K562 (cell line): ENCODE results near the gene VENTX. TPM values are rescaled to one million over a fixed set of nuclear protein-coding genes. Genes with fewer than 3 reads are reported as not detected.

Experiments
- BHLHE40 ChIP-seq: IDR thresholded peaks from 2 replicates; pipeline ENCODE4 v1.6.1; 2011; ENCODE audit warnings: low read length, improper control_type of control experiment
- COPS2 ChIP-seq: fragments of 450-650 bp; conservative IDR thresholded peaks from 2 replicates; pipeline ENCODE4 v1.6.1; 2016; ENCODE audit warnings: mild to moderate bottlenecking, moderate library complexity
- CREBBP ChIP-seq: IDR thresholded peaks from one replicate; pipeline ENCODE4 v1.6.1; 2012; ENCODE audit warnings: low read depth, mild to moderate bottlenecking, control low read depth, inconsistent platforms, low read length
- GATA2 ChIP-seq: sonication (generic); formaldehyde crosslinking; IDR thresholded peaks from 2 replicates; pipeline ENCODE4 v1.4.0; 2020; ENCODE audit warnings: mild to moderate bottlenecking, missing genetic modification reagents
- GTF2E2 ChIP-seq: fragments of 200-800 bp; sonication (Bioruptor generic); IDR thresholded peaks from 2 replicates; pipeline ENCODE4 v1.6.1; 2016; ENCODE audit warnings: missing genetic modification characterization, missing compliant biosample characterization
- HDAC1 ChIP-seq, 2 experiments: fragments of 450-650 bp; IDR thresholded peaks; 2 replicates each; pipeline ENCODE4 v1.6.1; 2016 to 2017; ENCODE audit warnings: inconsistent platforms in 1 of 2, mild to moderate bottlenecking in 1 of 2, moderate library complexity in 1 of 2
- KAT8 ChIP-seq: fragments of 450-650 bp; IDR thresholded peaks from 2 replicates; pipeline ENCODE4 v1.6.1; 2016; ENCODE audit warnings: low read depth, mild to moderate bottlenecking
- KLF16 ChIP-seq: IDR thresholded peaks from 2 replicates; pipeline ENCODE4 v1.6.1; 2016; ENCODE audit warnings: antibody characterized with exemption
- RB1 ChIP-seq: fragments of 450-650 bp; IDR thresholded peaks from 2 replicates; pipeline ENCODE4 v1.6.1; 2017; ENCODE audit warnings: low read depth, mild to moderate bottlenecking
- SMARCB1 ChIP-seq: IDR thresholded peaks from 2 replicates; pipeline ENCODE4 v1.6.1; 2011; ENCODE audit warnings: improper control_type of control experiment, low read depth; ENCODE audit not compliant: insufficient read length
- TRIM24 ChIP-seq, 2 experiments: fragments of 450-650 bp; IDR thresholded peaks; 2 replicates each; pipeline ENCODE4 v1.6.1; 2016
- ZKSCAN3 ChIP-seq: fragments of 250-450 bp; sonication (Bioruptor Pico); IDR thresholded peaks from 2 replicates; pipeline ENCODE4 v1.4.0; 2020
- ZNF124 ChIP-seq: sonication (generic); formaldehyde crosslinking; IDR thresholded peaks from 2 replicates; pipeline ENCODE4 v1.8.1; 2022; ENCODE audit warnings: missing genetic modification reagents
- ZNF551 ChIP-seq: fragments of 250-450 bp; sonication (Bioruptor Pico); IDR thresholded peaks from 2 replicates; pipeline ENCODE4 v1.5.0; 2021; ENCODE audit warnings: mild to moderate bottlenecking, moderate library complexity
- ZNF584 ChIP-seq: fragments of 200-800 bp; sonication (Bioruptor generic); IDR thresholded peaks from 2 replicates; pipeline ENCODE4 v1.6.1; 2016; ENCODE audit warnings: low read depth, mild to moderate bottlenecking, missing genetic modification characterization, missing compliant biosample characterization
- polyA plus RNA-seq, 8 experiments: library from polyadenylated mRNA; depleted of rRNA in 4 of 8; stranded (reverse) in 5 of 8; unstranded in 3 of 8; fragments of >200 nt; fragmentation: Nextera tagmentation in 2 of 8; fragmentation: Illumina TruSeq in 1 of 8; extraction: Ambion mirVana in 2 of 8; extraction: Trizol in 1 of 8; gene quantifications; 2 replicates each; pipeline versions ENCODE4 v1.2.1 to v1.2.3, GENCODE V29; 2011 to 2014; ENCODE audit warnings: inconsistent platforms in 1 of 8, missing spikeins in 1 of 8
- total RNA-seq, 7 experiments: library from RNA; depleted of rRNA in 6 of 7; stranded (reverse); fragments of >200 nt in 6 of 7; fragmentation: Illumina TruSeq in 2 of 7; extraction: Trizol in 2 of 7; gene quantifications; 2 replicates each; pipeline versions ENCODE4 v1.2.1 to v1.2.3, GENCODE V29; 2011 to 2021; ENCODE audit warnings: low replicate concordance in 1 of 7
- TF ChIP-seq, protein P1 (sequence below): sonication (generic); formaldehyde crosslinking; IDR thresholded peaks from 2 replicates; pipeline ENCODE4 v1.8.0; 2022; ENCODE audit warnings: mild to moderate bottlenecking, missing genetic modification reagents
- TF ChIP-seq, protein P2 (sequence below), 2 experiments: fragments of 250-450 bp in 1 of 2; fragments of 450-650 bp in 1 of 2; sonication (Bioruptor Pico) in 1 of 2; IDR thresholded peaks; 2 replicates each; pipeline versions ENCODE4 v1.6.1 to v1.8.0; 2016 to 2021; ENCODE audit warnings: mild to moderate bottlenecking in 2 of 2, moderate library complexity in 2 of 2, missing compliant biosample characterization in 1 of 2, missing genetic modification characterization in 1 of 2
- TF ChIP-seq, protein P3 (sequence below): fragments of 450-650 bp; IDR thresholded peaks from 2 replicates; pipeline ENCODE4 v1.6.1; 2018; ENCODE audit warnings: mild to moderate bottlenecking, low read depth; ENCODE audit not compliant: partially characterized antibody
- TF ChIP-seq, protein P4 (sequence below): IDR thresholded peaks from 2 replicates; pipeline ENCODE4 v1.6.1; 2016; ENCODE audit warnings: missing genetic modification characterization, missing compliant biosample characterization
- TF ChIP-seq, protein P5 (sequence below): fragments of 450-650 bp; formaldehyde crosslinking; conservative IDR thresholded peaks from 2 replicates; pipeline ENCODE4 v1.4.0; 2022; ENCODE audit warnings: mild to moderate bottlenecking, missing genetic modification characterization
- TF ChIP-seq, protein P6 (sequence below): fragments of 250-450 bp; sonication (Bioruptor Pico); IDR thresholded peaks from 2 replicates; pipeline ENCODE4 v1.4.0; 2020; ENCODE audit warnings: mild to moderate bottlenecking, moderate library complexity

The VENTX gene
- total and polyA plus RNA-seq, 9 of the 15 experiments (the other 6 are each of a cell fraction or from before 2014, with no cell fraction given) = 0.07 to 0.70 (median 0.20) TPM; not detected in 1

DNA sequence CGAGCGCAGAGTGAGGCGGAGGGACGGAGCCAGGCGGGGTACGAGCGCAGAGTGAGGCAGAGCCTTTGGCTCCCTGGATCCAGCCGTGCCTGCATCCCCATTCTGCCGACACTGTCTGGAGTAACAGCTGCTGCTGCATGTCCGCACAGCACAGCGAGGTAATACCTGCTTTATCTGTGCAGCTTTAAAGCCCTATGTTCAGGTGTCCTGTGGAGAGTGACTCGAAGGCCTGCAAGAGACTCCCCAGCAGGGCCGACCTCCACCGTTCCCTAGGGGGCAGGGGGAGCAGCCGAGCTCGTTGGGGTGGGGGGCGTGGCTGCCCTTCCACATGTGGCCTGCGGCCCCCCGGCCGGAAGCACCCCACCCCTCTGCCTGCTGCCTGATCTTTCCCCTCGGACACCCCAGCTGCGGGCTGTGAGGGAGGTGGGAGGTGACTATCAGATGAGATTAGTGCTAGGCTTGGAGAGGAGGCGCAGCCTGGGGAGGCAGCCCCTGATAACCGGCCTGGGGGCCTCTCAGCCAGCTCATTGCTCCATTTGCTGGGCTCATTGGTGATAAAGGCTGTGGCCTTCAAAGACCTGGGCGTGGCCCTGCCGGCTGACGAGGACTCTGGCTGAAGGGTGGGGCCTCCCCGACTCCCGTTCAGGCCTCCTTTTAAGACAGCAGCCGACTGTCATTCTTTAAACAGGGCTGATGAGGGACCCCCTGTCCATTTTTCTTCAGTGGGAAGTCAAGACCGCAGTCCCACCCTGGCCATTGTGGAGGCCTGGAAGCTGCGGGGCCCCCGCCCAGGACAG, 8.0 kb downstream of the VENTX start (continued):
- TF ChIP-seq, protein P1, sequence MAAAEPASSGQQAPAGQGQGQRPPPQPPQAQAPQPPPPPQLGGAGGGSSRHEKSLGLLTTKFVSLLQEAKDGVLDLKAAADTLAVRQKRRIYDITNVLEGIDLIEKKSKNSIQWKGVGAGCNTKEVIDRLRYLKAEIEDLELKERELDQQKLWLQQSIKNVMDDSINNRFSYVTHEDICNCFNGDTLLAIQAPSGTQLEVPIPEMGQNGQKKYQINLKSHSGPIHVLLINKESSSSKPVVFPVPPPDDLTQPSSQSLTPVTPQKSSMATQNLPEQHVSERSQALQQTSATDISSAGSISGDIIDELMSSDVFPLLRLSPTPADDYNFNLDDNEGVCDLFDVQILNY (CRISPR knock-in tag) = no peak
- TF ChIP-seq, protein P2, sequence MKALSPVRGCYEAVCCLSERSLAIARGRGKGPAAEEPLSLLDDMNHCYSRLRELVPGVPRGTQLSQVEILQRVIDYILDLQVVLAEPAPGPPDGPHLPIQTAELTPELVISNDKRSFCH (CRISPR knock-in tag; IDR thresholded peaks at IDR 0.05) = no peak
- TF ChIP-seq, protein P2 (tag; IDR thresholded peaks at IDR 0.05) = no peak
- TF ChIP-seq, protein P3, sequence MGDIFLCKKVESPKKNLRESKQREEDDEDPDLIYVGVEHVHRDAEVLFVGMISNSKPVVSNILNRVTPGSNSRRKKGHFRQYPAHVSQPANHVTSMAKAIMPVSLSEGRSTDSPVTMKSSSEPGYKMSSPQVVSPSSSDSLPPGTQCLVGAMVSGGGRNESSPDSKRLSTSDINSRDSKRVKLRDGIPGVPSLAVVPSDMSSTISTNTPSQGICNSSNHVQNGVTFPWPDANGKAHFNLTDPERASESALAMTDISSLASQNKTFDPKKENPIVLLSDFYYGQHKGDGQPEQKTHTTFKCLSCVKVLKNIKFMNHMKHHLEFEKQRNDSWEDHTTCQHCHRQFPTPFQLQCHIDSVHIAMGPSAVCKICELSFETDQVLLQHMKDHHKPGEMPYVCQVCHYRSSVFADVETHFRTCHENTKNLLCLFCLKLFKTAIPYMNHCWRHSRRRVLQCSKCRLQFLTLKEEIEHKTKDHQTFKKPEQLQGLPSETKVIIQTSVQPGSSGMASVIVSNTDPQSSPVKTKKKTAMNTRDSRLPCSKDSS = no peak
- TF ChIP-seq BHLHE40 (peak; percentile 20; the same call in 1 of the 2 replicates), SMARCB1 (no peak), COPS2 (no peak), TRIM24 (IDR thresholded peaks at IDR 0.05) (peak; percentile 49 to 63; a peak in 2 of 4 replicates), KLF16 (peak; percentile 86), ZNF124 (CRISPR knock-in tag) (no peak), CREBBP (no peak), HDAC1 (IDR thresholded peaks at IDR 0.05) (peak in 1 of 2 experiments; percentile 76; a peak in 2 of 4 replicates), KAT8 (no peak), ZNF551 (CRISPR knock-in tag) (no peak), ZKSCAN3 (no peak), RB1 (no peak), GATA2 (CRISPR knock-in tag) (peak; percentile 68), GTF2E2 (tag) (no peak), ZNF584 (CRISPR knock-in tag) (no peak)
- TF ChIP-seq, protein P4, sequence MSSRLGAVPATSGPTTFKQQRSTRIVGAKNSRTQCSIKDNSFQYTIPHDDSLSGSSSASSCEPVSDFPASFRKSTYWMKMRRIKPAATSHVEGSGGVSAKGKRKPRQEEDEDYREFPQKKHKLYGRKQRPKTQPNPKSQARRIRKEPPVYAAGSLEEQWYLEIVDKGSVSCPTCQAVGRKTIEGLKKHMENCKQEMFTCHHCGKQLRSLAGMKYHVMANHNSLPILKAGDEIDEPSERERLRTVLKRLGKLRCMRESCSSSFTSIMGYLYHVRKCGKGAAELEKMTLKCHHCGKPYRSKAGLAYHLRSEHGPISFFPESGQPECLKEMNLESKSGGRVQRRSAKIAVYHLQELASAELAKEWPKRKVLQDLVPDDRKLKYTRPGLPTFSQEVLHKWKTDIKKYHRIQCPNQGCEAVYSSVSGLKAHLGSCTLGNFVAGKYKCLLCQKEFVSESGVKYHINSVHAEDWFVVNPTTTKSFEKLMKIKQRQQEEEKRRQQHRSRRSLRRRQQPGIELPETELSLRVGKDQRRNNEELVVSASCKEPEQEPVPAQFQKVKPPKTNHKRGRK (tag) = no peak
- TF ChIP-seq, protein P5, sequence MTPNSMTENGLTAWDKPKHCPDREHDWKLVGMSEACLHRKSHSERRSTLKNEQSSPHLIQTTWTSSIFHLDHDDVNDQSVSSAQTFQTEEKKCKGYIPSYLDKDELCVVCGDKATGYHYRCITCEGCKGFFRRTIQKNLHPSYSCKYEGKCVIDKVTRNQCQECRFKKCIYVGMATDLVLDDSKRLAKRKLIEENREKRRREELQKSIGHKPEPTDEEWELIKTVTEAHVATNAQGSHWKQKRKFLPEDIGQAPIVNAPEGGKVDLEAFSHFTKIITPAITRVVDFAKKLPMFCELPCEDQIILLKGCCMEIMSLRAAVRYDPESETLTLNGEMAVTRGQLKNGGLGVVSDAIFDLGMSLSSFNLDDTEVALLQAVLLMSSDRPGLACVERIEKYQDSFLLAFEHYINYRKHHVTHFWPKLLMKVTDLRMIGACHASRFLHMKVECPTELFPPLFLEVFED (CRISPR knock-in tag) = no peak
- TF ChIP-seq, protein P6, sequence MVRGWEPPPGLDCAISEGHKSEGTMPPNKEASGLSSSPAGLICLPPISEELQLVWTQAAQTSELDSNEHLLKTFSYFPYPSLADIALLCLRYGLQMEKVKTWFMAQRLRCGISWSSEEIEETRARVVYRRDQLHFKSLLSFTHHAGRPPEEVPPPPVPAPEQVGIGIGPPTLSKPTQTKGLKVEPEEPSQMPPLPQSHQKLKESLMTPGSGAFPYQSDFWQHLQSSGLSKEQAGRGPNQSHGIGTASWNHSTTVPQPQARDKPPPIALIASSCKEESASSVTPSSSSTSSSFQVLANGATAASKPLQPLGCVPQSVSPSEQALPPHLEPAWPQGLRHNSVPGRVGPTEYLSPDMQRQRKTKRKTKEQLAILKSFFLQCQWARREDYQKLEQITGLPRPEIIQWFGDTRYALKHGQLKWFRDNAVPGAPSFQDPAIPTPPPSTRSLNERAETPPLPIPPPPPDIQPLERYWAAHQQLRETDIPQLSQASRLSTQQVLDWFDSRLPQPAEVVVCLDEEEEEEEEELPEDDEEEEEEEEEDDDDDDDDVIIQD = no peak
